Brain microvascular endothelial cell (primary cell): ENCODE results near the gene SUPT3H.
"Not testable (repeated sequence)": the region's sequence is repeated elsewhere in the genome, so short reads cannot be mapped to it uniquely, and the experiment has no call there.

Experiments used
- DNase-seq: peaks from one replicate; pipeline ENCODE4 v3.0.0-alpha.2; 2020
- H3K27ac ChIP-seq: fragments of 250-450 bp; sonication (Bioruptor Pico); 2 replicates; pipeline ENCODE4 v1.5.1; 2020; ENCODE audit warnings: mild to moderate bottlenecking, moderate library complexity
- H3K27me3 ChIP-seq: fragments of 250-450 bp; sonication (Bioruptor Pico); replicated peaks from 2 replicates; pipeline ENCODE4 v1.5.1; 2020; ENCODE audit warnings: mild to moderate bottlenecking
- H3K36me3 ChIP-seq: fragments of 250-450 bp; sonication (Bioruptor Pico); replicated peaks from 2 replicates; pipeline ENCODE4 v1.5.1; 2020; ENCODE audit warnings: mild to moderate bottlenecking
- H3K4me3 ChIP-seq: 2 replicates; pipeline ENCODE4 v1.5.1; 2011; ENCODE audit warnings: low read depth, mild to moderate bottlenecking, control low read depth, low read length, moderate library complexity
- CTCF ChIP-seq: IDR thresholded peaks from 2 replicates; pipeline ENCODE4 v1.5.1; 2011; ENCODE audit warnings: low read depth, mild to moderate bottlenecking, moderate library complexity, low read length, control low read depth, inconsistent platforms; ENCODE audit errors: missing control alignments
- in situ Hi-C: cut with HindIII; loops from 2 replicates; pipeline ENCODE4 v1.10.0; 2017; ENCODE audit warnings: low sequenced_read_pairs, low pct_ligation_motif_present

The SUPT3H gene

GRCh38 chr6:45072016-45072415 lies 305.7 kb downstream of the SUPT3H start:
- TF ChIP-seq CTCF: no peak
- H3K4me3 ChIP-seq: no peak overlapping the region
- no peaks in the 10 kb centered on the region for H3K27me3 ChIP-seq
- no peak for DNase-seq
- H3K36me3 ChIP-seq: no peaks in the 10 kb centered on the region
- in situ Hi-C loops: no loop called here
- no peak overlapping the region for H3K27ac ChIP-seq

GRCh38 chr6:45069091-45069490 lies 308.6 kb downstream of the SUPT3H start:
- DNase-seq: no peak
- in situ Hi-C loops: no loop called here
- TF ChIP-seq CTCF: no peak
- Histone ChIP-seq H3K36me3 (no peaks in the 10 kb centered on the region), H3K27ac (no peak overlapping the region), H3K4me3 (no peak overlapping the region), H3K27me3 (no peaks in the 10 kb centered on the region)

- in situ Hi-C loops, H3K4me3 ChIP-seq, H3K36me3 ChIP-seq, DNase-seq, H3K27ac ChIP-seq, H3K27me3 ChIP-seq: not testable (repeated sequence)
Observed at GRCh38 chr6:45067446-45067845, 310.3 kb downstream of the SUPT3H start.

GRCh38 chr6:45062659-45063058 lies 315.1 kb downstream of the SUPT3H start:
- in situ Hi-C loops: not testable (repeated sequence)

GRCh38 chr6:45057711-45058110 lies 320.0 kb downstream of the SUPT3H start:
- TF ChIP-seq CTCF: no peak
- in situ Hi-C loops: no loop called here
- Histone ChIP-seq H3K27me3 (no peaks in the 10 kb centered on the region), H3K4me3 (no peak overlapping the region), H3K27ac (no peak overlapping the region), H3K36me3 (no peaks in the 10 kb centered on the region)
- DNase-seq: no peak

More at GRCh38 chr6:45062659-45063058, 315.1 kb downstream of the SUPT3H start:
- not testable (repeated sequence) for H3K36me3 ChIP-seq, H3K4me3 ChIP-seq, DNase-seq, H3K27ac ChIP-seq, H3K27me3 ChIP-seq

- H3K27me3 ChIP-seq: no peaks in the 10 kb centered on the region
- no peak overlapping the region for H3K4me3 ChIP-seq
- H3K27ac ChIP-seq: no peak overlapping the region
- TF ChIP-seq CTCF: no peak
- no peaks in the 10 kb centered on the region for H3K36me3 ChIP-seq
- in situ Hi-C loops: no loop called here
- peak; percentile 42 for DNase-seq
Observed at GRCh38 chr6:45054610-45055009, 323.1 kb downstream of the SUPT3H start.

- Histone ChIP-seq H3K27ac (no peak overlapping the region), H3K27me3 (no peaks in the 10 kb centered on the region), H3K4me3 (no peak overlapping the region), H3K36me3 (no peaks in the 10 kb centered on the region)
- no peak for TF ChIP-seq CTCF
- no peak for DNase-seq
- in situ Hi-C loops: no loop called here
Observed at GRCh38 chr6:45052325-45052724, 325.4 kb downstream of the SUPT3H start.
